Renal cortex interstitium (tissue), 11 donors: ENCODE data around the gene EFNA3. TPM values are rescaled to one million over a fixed set of nuclear protein-coding genes. Genes with fewer than 3 reads are reported as not detected.
"Not testable (repeated sequence)": the region's sequence is repeated elsewhere in the genome, so short reads cannot be mapped to it uniquely, and the experiment has no call there.

Experiments used
- DNase-seq, 11 donors: peaks; one replicate each; pipeline ENCODE4 v3.0.0-alpha.2; 2013; ENCODE audit warnings: low read depth in 9 of 11, low spot score in 4 of 11; ENCODE audit errors: extremely low read depth in 1 of 11
- polyA plus RNA-seq, 3 donors: library from polyadenylated mRNA; unstranded; fragments of 120-200 nt; gene quantifications; one replicate each; pipeline ENCODE4 v1.2.1, GENCODE V29; 2013; ENCODE audit not compliant: insufficient read length in 3 of 3

Gene EFNA3
- polyA plus RNA-seq, 3 donors, result 6.7 to 7.2 (median 7.2) TPM

DNA sequence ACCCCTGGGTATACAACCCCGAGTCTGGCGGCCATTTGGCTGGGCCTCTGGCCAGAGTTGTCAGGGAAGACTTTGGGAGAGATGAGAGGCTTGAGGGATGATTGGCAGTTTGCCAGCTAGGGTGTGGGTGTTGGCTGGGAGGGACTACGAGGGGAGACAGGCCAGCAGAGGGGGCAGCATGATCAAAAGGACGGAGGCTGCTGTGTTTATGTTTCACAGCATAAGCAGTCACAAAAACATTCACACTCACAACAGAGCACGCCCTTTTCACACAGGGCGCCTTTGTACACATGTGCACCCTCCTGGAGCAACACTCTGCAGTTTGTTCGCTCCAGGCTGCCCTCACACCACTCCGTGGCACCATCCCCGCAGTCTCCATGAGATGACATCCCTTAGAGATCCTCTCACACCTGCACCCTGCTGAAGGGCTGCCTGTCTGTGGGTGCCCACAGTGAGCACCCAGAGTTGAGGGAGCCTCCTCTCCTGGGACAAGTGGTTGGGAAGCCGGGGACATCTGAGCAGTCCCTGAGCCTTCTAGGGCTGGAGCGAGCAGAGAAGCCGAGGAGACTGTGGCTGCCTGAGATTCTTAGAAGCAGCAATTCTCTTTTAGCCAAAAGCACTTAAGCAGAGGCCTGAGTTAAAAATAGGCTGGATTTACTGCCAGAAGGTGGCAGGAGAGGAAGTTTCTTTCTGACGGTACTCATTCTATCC lies 15.4 kb downstream of the EFNA3 start:
- DNase-seq, result no peak

DNA sequence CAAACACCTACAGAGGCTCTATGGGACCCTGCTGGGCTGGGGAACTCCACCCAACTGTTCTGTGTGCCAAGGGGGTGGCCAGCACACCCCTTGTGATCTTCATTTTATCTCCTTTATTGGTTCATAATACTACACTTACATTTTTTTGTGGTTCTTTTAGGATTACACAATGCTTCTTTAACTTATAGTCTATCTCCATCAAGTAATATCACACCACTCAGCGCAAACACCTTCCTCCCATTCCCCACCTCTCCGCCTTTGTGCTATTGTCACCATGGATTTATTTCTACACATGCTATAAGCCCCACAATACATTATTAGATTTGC lies 15.9 kb downstream of the EFNA3 start:
- DNase-seq, result no peak

DNA sequence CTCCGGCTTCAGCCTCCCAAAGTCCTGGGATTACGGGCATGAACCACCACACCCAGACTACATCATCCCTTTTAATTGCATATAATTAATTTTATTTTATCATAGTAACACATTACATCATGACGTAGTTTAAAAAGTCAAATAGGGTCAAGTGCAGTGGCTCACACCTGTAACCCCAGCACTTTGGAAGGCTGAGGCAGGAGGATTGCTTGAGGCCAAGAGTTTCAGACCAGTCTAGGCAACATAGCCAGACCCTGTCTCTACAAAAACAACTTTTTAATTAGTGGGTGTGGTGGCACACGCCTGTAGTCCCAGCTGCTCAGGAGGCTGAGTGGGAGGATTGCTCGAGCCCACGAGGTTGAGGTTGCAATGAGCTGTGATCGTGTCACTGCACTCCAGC lies 20.7 kb downstream of the EFNA3 start:
- DNase-seq, result no peak

DNA sequence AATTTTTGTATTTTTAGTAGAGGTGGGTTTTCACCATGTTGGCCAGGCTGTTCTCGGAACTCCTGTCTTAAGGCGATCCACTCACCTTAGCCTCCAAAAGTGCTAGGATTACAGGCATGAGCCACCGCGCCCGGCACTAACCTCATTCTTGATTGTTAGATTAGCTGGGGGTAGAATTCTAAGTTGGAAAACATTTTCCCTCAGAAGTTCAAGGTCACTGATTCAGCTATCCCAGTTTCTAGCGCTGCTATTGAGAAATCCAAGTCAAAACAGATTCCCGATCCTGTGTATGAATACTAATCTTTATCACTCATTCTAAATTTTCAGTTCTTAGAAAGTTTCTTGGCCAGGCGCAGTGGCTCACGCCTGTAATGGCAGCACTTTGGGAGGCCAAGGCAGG lies 24.7 kb downstream of the EFNA3 start:
- DNase-seq, result no peak

DNA sequence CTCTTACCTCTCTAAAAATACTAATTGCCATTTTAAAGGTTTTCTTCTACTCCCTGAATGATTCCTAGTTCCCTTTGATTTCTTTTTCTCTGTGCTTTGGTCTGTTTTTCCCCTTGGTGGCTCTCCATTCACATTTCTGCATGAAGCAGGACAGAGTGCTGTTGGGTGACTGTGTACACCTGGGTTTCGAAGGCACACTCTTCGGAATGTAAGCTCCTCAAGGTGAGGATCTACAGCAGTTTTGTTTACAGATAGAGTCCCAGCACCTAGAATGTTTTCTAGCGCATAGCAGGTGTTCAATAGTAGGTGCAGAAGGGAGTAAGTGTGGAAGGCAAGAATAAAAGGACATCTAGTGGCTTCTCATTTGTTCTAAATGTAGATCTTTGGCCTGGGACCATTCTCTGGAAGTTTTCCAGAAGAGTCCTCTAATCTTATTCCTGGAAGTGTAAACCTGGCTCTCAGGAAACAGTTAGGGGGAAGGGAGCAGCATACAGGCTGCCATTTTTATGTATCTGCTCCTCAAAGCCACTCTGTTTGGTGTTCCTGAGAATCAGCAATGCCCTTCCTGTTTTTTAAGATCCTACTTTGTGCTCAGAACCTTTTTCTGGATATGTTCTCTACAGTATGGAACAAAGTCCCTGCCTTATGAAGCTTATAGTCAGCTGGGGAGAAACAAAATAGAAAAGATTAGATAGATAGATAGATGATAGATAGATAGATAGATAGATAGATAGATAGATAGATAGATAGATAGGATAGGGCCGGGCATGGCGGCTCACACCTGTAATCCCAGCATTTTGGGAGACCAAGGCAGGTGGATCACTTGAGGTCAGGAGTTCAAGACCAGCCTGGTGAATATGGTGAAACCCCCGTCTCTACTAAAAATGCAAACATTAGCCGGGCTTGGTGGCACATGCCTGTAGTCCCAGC lies 26.2 kb downstream of the EFNA3 start:
- no peak for DNase-seq

DNA sequence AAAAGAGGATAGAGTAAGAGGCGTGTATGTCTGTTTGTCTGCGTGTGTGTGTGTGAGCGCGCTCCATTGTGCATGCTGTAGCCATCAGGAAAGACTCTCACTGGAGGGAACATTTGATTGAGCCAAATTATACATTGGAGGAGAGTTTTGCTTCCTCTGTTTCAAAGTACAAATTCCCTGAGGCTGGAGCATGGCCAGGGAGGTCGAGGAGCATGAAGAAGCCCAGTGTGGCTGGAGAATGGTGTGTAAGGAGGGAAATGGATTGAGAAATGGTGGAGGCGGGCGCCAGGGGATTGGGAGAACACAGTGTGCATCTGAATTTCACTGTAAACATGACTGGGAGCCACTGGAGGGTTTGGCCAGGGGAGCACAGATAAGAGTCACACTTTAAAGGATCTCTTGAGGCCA lies 27.0 kb downstream of the EFNA3 start:
- DNase-seq, result no peak

- no peak for DNase-seq
These were observed 28.2 kb downstream of the EFNA3 start for GRCh38 chr1:155106862-155107261.

- no peak for DNase-seq
These were observed 28.9 kb downstream of the EFNA3 start for GRCh38 chr1:155107309-155108264.

DNA sequence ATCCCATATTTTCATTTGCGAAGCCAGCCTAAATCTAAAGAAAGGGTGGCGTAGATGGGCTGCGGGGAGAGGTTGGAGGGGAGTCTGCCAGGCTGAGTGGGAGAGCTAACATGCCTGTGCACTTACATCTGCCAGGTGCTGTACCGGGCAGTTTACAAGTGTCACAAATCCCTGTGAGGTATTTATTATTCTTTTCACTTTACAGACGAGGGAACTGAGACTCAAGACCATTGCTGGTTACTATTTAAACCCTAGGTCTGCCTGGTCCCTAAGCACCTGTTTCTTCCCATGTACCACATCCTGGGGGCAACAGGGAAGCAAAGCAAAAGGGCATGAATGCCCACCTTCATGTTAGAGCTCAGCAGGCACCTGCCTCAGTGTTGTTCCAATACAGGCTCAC lies 29.7 kb downstream of the EFNA3 start:
- DNase-seq, result no peak

GRCh38 chr1:155110381-155110780 lies 31.7 kb downstream of the EFNA3 start:
- no peak for DNase-seq

GRCh38 chr1:155110826-155111225 lies 32.2 kb downstream of the EFNA3 start:
- no peak for DNase-seq

DNA sequence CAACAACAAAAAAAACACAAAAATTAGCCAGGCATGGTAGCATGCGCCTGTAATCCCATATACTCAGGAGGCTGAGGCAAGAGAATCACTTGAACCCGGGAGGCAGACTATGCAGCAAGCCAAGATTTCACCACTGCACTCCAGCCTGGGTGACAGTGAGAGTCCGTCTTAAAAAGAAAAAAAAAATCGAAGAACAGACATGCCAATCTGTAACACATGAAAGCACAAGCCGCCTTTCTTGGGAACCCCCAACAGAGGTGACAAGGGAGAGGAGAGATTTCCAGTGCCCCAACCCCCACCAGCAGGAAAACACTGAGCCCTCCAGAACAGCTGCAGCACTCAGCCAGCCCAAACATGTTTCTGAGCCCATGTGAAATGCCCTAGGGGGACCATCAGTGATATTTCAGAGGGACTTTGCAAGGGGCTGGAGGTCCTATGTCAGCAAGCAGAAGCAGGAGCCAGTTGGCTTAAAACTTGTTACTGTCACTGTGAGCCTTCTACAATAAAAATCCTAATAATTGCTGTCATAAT lies 34.9 kb downstream of the EFNA3 start:
- DNase-seq, result no peak

- DNase-seq, result no peak
These were observed 37.6 kb downstream of the EFNA3 start for GRCh38 chr1:155116113-155116764.

DNA sequence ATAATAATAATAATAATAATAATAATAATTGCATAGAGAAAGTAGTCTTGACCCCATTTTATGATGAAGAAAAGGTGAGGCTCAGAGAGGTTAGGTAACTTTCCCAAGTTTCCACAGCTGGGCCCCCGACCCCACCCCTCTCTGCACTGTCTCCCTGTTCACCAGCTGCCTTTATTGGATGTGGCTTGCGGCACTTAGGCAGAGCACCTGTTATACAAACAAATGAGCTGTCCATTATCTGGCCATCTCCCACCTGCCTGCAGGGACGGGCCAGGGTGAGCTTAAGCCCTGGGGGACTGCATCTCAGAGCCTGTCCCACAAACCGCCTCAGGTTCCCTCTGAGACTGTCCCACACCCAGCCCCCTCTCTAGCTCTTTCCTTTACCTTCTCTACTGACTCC lies 39.0 kb downstream of the EFNA3 start:
- DNase-seq, result no peak

DNA sequence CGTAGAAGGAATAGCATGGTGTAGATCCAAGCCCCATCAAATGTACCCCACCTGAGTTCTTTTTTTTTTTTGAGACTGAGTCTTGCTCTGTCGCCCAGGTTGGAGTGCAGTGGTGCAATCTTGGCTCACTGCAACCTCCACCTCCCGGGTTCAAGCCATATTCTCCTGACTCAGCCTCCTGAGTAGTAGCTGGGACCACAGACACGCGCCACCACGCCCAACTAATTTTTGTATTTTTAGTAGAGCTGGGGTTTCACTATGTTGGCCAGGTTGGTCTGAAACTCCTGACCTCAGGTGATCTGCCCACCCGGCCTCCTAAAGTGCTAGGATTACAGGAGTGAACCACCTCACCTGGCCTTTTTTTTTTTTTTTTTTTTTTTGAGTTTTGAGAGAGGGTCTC lies 39.5 kb downstream of the EFNA3 start:
- not testable (repeated sequence) for DNase-seq

- DNase-seq, result no peak
These were observed 41.6 kb downstream of the EFNA3 start for GRCh38 chr1:155120253-155120652.

- no peak for DNase-seq
These were observed 42.6 kb downstream of the EFNA3 start for GRCh38 chr1:155121249-155121648.

DNA sequence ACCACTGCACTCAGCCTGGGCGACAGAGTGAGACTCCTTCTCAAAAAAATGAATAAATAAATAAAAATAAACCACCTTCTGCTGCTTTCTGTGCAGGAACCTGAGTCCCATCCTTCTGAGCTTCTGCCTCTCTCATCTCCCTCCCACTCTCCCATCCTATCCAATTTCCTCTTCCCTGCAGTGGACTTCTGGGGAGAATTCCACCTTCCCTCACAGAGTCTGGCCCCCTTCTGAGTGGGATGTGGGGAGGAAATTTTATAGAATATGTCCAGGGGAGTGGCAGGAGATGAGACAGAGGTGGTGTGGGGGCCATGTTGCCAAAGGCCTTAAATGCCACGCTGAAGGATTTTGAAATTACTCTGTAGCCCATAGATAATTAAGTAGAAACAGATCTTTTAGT lies 43.7 kb downstream of the EFNA3 start:
- no peak for DNase-seq

DNA sequence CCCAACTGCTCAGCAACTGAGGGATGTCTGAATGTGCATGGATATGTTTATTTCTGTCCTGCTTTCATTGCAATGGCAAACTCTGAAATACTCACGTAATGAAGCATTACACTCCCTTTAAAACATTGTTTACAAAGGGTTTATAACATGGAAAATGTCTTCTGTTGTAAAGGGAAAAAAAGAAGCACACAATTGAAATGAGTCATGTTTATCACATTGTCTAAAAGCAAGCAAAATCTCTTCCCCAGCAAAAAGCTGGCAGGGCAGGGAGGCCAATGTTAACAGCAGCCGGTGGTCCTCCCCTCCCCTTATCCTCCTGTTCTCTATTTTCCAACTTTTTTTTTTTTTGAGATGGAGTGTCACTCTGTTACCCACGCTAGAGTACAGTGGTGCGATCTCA lies 45.2 kb downstream of the EFNA3 start:
- no peak for DNase-seq
